Measurements from ENCODE around the gene DUX4.
"Not testable (repeated sequence)": the region's sequence is repeated elsewhere in the genome, so short reads cannot be mapped to it uniquely, and the experiment has no call there.

- not testable (repeated sequence) for TF ChIP-seq CTCF, MYC (IDR thresholded peaks at IDR 0.05; ENCODE audit: low read depth, low read length)
Observed at GRCh38 chr4:190173428-190173827, at the start of gene DUX4.
